AG09309 (cell line): Measurements from ENCODE around the gene OSBPL5.
"Not testable (repeated sequence)": the region's sequence is repeated elsewhere in the genome, so short reads cannot be mapped to it uniquely, and the experiment has no call there.

Source experiments
- DNase-seq: peaks from one replicate; pipeline ENCODE4 v3.0.0-alpha.2; 2010; ENCODE audit warnings: low read depth
- H3K4me3 ChIP-seq: 2 replicates; pipeline ENCODE4 v1.5.1; 2011; ENCODE audit warnings: mild to moderate bottlenecking, low read depth, low read length, moderate library complexity; ENCODE audit not compliant: control insufficient read depth
- CTCF ChIP-seq: IDR thresholded peaks from 2 replicates; pipeline ENCODE4 v1.5.1; 2011; ENCODE audit warnings: mild to moderate bottlenecking, low read depth, low read length, inconsistent platforms; ENCODE audit not compliant: insufficient read depth, control insufficient read depth; ENCODE audit errors: missing control alignments

The OSBPL5 gene

GRCh38 chr11:3171931-3172560 lies 6.9 kb upstream of the OSBPL5 start:
- no peak for TF ChIP-seq CTCF
- no peak overlapping the region for H3K4me3 ChIP-seq
- no peak for DNase-seq

- no peak overlapping the region for H3K4me3 ChIP-seq
- no peak for TF ChIP-seq CTCF
- DNase-seq = no peak
Observed at GRCh38 chr11:3170756-3171650, 5.9 kb upstream of the OSBPL5 start.

GRCh38 chr11:3170044-3170755 lies 5.1 kb upstream of the OSBPL5 start:
- DNase-seq = no peak
- no peak for TF ChIP-seq CTCF
- H3K4me3 ChIP-seq = no peak overlapping the region

- H3K4me3 ChIP-seq = peak overlapping the region; percentile 56
- peak; percentile 25 for TF ChIP-seq CTCF
- DNase-seq = no peak
Observed at GRCh38 chr11:3169255-3170043, 4.3 kb upstream of the OSBPL5 start.

GRCh38 chr11:3168742-3169254 lies 3.7 kb upstream of the OSBPL5 start:
- DNase-seq = not testable (repeated sequence)
- H3K4me3 ChIP-seq = peak overlapping the region; percentile 56

GRCh38 chr11:3167143-3168119 lies 2.3 kb upstream of the OSBPL5 start:
- no peak for DNase-seq
- H3K4me3 ChIP-seq = no peak overlapping the region
- TF ChIP-seq CTCF = no peak
